ENCODE measurements around the gene ACP7.

- TF ChIP-seq CTCF (IDR thresholded peaks at IDR 0.05; ENCODE audit: low read length), result no peak
- TF ChIP-seq EZH2 (IDR thresholded peaks at IDR 0.05; ENCODE audit: borderline replicate concordance, low read length), result no peak
Measured at GRCh38 chr19:39074205-39074692, 9.9 kb upstream of the ACP7 start.

Data from OCI-LY1 (cell line).